Panc1 (cell line): ENCODE results near the gene SIRPD.

Experiments used
- CTCF ChIP-seq: fragments of 450-650 bp; IDR thresholded peaks from 2 replicates; pipeline ENCODE4 v1.5.1; 2017; ENCODE audit warnings: mild to moderate bottlenecking
- REST ChIP-seq, 2 experiments: IDR thresholded peaks; 2 replicates each; pipeline ENCODE4 v1.6.1; 2011 to 2012; ENCODE audit warnings: low read depth in 2 of 2, control low read depth in 1 of 2, low read length in 1 of 2, mild to moderate bottlenecking in 1 of 2, moderate library complexity in 1 of 2; ENCODE audit not compliant: insufficient read depth in 1 of 2
- TCF7L2 ChIP-seq: IDR thresholded peaks from 2 replicates; pipeline ENCODE4 v1.6.1; 2011; ENCODE audit warnings: mild to moderate bottlenecking, low read depth, low read length, inconsistent platforms

GRCh38 chr20:1569415-1569881 lies 11.9 kb upstream of the SIRPD start:
- TF ChIP-seq CTCF (no peak), TCF7L2 (no peak), REST (IDR thresholded peaks at IDR 0.05; ENCODE audit: insufficient read depth in 1 of 2, low read depth in 2 of 2, low read length in 1 of 2) (no peak)
